Activated CD8-positive, alpha-beta T cell treated with anti-CD3 and anti-CD28 coated beads, Interleukin-2, amount 10 ng/mL, durations not matched to agents 7 days and 5 days (primary cell): ENCODE measurements around the gene ZNF513. TPM values are rescaled to one million over a fixed set of nuclear protein-coding genes. Genes with fewer than 3 reads are reported as not detected.
"Not testable (repeated sequence)": the region's sequence is repeated elsewhere in the genome, so short reads cannot be mapped to it uniquely, and the experiment has no call there.

ENCODE experiments used
- ATAC-seq: fragments of 150-1000 bp; cut with Tn5 transposase; one replicate; pipeline ENCODE4 v1.10.0; 2021; ENCODE audit warnings: moderate library complexity
- CTCF ChIA-PET: fragments of 350-600 bp; sonication (Branson Sonifier 250); formaldehyde crosslinking; loops from one replicate; lab custom pipeline; 2021; ENCODE audit warnings: antibody characterized with exemption; lab: Charles Lee
- POLR2A ChIA-PET: fragments of 350-600 bp; sonication (Branson Sonifier 250); formaldehyde crosslinking; loops from one replicate; lab custom pipeline; 2021; ENCODE audit warnings: antibody characterized with exemption; lab: Charles Lee
- DNase-seq: peaks from one replicate; pipeline ENCODE4 v3.0.0-alpha.2; 2020
- H3K27ac Mint-ChIP-seq: one replicate; pipeline ENCODE4 v1.8.0; 2021; ENCODE audit warnings: mild to moderate bottlenecking, mixed read lengths
- H3K27me3 Mint-ChIP-seq: one replicate; pipeline ENCODE4 v1.8.0; 2021; ENCODE audit warnings: low read depth, mixed read lengths
- H3K36me3 Mint-ChIP-seq: one replicate; pipeline ENCODE4 v1.8.0; 2021; ENCODE audit warnings: low read depth, mixed read lengths
- H3K4me1 Mint-ChIP-seq: one replicate; pipeline ENCODE4 v1.8.0; 2021; ENCODE audit warnings: low read depth, mixed read lengths
- H3K4me3 Mint-ChIP-seq: one replicate; pipeline ENCODE4 v1.8.0; 2021; ENCODE audit warnings: mild to moderate bottlenecking, mixed read lengths
- H3K9me3 Mint-ChIP-seq: one replicate; pipeline ENCODE4 v1.8.0; 2022; ENCODE audit warnings: mixed read lengths; ENCODE audit not compliant: insufficient read depth
- total RNA-seq, 2 experiments: library from RNA; stranded (reverse); gene quantifications; one replicate each; pipeline ENCODE4 v1.2.3, GENCODE V29; 2021

The ZNF513 gene
- total RNA-seq, 2 experiments from 2014 or later, result 11.8 to 13.3 TPM

DNA sequence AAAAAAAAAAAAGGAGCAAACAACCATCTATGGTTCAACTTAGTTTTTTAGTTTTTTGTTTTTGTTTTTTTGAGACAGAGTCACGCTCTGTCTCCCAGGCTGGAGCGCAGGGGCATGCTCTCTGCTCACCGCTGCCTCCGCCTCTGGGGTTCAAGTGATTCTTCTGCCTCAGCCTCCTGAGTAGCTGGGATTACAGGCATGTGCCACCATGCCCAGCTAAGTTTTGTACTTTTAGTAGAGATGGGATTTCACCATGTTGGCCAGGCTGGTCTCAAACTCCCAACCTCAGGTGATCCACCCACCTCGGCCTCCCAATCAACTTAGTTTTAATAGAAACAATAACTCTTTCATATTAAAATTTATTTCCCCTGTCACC lies 27.2 kb downstream of the ZNF513 start:
- POLR2A ChIA-PET, result interaction anchor here (1.2 kb wide), 1 partner anchor 26 kb away, joined by 3 read pairs; no protein-coding TSS in a partner anchor
- DNase-seq, H3K27me3 Mint-ChIP-seq, H3K9me3 Mint-ChIP-seq, H3K27ac Mint-ChIP-seq, H3K4me3 Mint-ChIP-seq, ATAC-seq: not testable (repeated sequence)
- CTCF ChIA-PET, result interaction anchor here (2.1 to 3.7 kb wide), 2 partner anchors 16 to 18 kb away, joined by 7 to 15 read pairs; no protein-coding TSS in a partner anchor
- H3K4me1 Mint-ChIP-seq, result peaks cover 49% of the 10 kb centered on the region
- peaks cover 15% of the 10 kb centered on the region for H3K36me3 Mint-ChIP-seq

DNA sequence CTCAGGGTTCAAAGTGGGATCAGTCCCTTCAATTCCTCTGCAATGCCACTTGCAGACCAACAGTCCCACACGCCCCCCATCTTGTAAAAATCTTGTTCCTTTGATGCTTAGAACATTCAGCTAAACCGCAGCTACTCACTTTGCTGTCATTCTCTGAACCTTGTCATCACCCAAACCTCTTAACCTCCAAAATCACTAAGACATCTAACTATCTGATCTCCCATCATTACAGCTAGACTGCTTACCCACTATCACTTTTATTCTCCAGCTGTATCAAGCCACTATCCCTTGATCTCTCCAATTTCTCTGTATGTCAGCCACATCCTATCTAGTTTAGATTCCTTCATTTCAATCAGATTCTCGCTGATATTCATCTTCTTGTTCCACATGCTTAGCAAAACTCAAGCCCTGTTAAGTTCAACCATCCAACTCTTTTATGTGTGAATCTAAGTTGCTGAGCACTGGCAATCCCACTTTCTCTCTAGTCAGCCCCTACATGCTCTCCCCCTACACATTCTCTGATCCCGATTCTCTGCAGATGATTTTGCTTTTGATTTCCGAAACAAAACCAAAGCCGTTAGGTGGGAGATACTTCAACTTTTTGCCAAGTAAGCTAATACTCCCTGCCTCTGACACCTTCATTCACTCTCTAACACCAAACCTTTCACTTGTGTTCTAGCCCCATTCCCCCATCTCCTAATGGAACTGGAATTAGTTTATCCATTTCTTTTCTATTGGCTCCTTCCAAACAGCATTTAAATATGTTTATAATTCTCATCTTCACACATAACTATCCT lies 28.5 kb downstream of the ZNF513 start:
- H3K4me3 Mint-ChIP-seq, result no peak overlapping the region
- no peaks in the 10 kb centered on the region for H3K27me3 Mint-ChIP-seq
- ChIA-PET POLR2A (interaction anchor here (1.0 kb wide), 3 partner anchors 29 to 30 kb away, joined by 3 to 5 read pairs (median 3); partner anchors contain the start of genes MPV17 and ZNF513), CTCF (interaction anchor here (1.0 to 3.7 kb wide), 10 partner anchors 10 to 331 kb away, joined by 3 to 15 read pairs (median 4); partner anchors contain the start of gene MPV17)
- H3K36me3 Mint-ChIP-seq, result peaks cover 17% of the 10 kb centered on the region
- peaks cover 41% of the 10 kb centered on the region for H3K4me1 Mint-ChIP-seq
- H3K27ac Mint-ChIP-seq, result peak overlapping the region; percentile 70
- DNase-seq, result peak; percentile 38
- no peak for ATAC-seq
- no peaks in the 10 kb centered on the region for H3K9me3 Mint-ChIP-seq

DNA sequence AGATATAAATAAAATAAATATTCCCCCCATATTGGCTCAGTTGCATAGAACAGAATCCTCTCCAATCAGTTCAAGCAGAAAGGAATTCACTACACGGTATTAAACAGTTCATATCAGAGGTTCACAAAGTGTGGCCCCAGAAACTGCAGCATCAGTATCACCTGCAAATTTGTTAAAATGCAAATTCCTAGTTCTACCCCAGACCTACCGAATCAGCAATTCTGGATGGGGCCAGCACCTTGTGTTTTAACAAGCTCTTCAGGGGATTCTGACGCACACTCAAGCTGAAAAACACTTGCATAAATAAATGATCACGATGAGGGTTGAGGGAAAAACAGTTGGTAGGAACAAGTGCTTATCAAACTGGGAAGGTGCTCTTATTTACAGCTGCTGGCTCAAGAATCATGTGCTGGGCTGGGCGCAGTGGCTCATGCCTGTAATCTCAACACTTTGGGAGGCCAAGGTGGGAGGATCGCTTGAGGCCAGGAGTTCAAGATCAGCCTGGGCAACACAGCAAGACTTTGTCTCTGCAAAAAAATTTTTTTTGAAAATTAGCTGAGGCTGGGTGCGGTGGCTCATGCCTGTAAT lies 30.3 kb downstream of the ZNF513 start:
- CTCF ChIA-PET, result interaction anchor here (1.3 to 2.3 kb wide), 2 partner anchors 8 to 19 kb away, joined by 4 to 7 read pairs; no protein-coding TSS in a partner anchor
- Mint-ChIP-seq H3K27me3 (no peaks in the 10 kb centered on the region), H3K9me3 (no peaks in the 10 kb centered on the region), H3K4me1 (peaks cover 30% of the 10 kb centered on the region), H3K27ac (no peak overlapping the region), H3K4me3 (no peak overlapping the region), H3K36me3 (peaks cover 18% of the 10 kb centered on the region)
- POLR2A ChIA-PET, result no interaction called here
- no peak for DNase-seq
- ATAC-seq, result no peak

DNA sequence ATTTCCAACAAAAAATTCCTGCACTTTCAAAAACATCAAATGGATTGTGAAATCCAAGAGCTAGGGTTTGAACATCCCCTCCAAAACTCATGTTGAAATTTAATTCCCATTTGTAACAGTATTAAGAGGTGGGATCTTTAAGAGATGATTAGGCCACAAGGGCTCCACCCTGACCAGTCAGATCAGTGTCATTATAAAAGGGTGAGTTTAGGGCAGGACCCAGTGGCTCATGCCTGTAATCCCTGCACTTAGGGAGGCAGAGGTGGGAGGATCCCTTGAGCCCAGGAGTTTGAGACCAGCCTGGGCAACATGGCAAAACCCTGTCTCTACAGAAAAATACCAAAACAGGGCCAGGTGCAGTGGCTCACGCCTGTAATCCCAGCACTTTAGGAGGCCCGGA lies 32.9 kb downstream of the ZNF513 start:
- H3K27ac Mint-ChIP-seq, result no peak overlapping the region
- no peak for DNase-seq
- H3K4me1 Mint-ChIP-seq, result peaks cover 16% of the 10 kb centered on the region
- ChIA-PET POLR2A (no interaction called here), CTCF (no interaction called here)
- H3K36me3 Mint-ChIP-seq, result peaks cover 30% of the 10 kb centered on the region
- H3K9me3 Mint-ChIP-seq, result no peaks in the 10 kb centered on the region
- no peak overlapping the region for H3K4me3 Mint-ChIP-seq
- no peaks in the 10 kb centered on the region for H3K27me3 Mint-ChIP-seq
- no peak for ATAC-seq

DNA sequence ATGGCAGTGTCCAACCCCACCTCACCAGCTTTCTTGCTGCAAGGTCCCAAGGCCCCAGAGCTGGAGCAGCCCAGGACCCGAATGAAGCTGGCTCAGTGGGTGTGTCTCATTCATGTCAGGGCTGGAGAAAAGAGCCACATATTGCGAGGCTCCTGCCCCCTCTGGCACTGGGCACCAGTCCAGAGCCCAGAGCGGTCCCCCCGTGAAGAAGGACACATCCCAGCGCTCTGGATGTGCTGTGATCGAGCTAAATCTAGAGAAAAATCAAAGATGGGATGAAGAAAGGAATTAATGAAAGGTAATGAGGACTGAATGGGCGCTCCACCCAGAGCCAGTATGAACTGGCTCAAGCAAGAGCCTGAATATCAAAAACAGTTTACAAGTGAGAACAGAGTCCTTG lies 44.4 kb downstream of the ZNF513 start:
- H3K27ac Mint-ChIP-seq, result no peak overlapping the region

DNA sequence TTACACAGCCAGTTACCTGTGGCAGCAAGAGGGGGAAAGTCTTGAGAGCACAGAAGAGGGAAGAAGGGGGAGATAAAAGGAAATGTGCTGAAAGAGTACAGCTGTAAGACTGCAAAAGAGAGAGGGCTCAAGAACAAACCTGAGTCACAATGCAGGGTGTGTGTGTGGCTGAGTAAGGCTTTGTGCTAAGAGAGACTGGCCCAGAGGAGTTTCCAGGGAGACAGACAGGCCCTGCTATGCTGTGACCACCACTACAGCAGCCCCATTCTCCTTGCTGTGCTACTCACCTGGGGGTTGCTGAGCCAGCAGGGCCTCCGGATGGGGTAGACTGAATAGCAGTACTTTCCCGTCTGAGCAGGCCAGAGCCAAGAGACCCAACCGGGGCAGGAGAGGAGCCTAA lies 45.2 kb downstream of the ZNF513 start:
- no peak overlapping the region for H3K27ac Mint-ChIP-seq
- H3K27me3 Mint-ChIP-seq, result no peaks in the 10 kb centered on the region
- DNase-seq, result no peak
- no peaks in the 10 kb centered on the region for H3K9me3 Mint-ChIP-seq
- no peak overlapping the region for H3K4me3 Mint-ChIP-seq
- CTCF ChIA-PET, result no interaction called here
- H3K36me3 Mint-ChIP-seq, result peaks cover 37% of the 10 kb centered on the region
- no peak for ATAC-seq
- POLR2A ChIA-PET, result interaction anchor here (0.5 kb wide), 1 partner anchor 43 kb away, joined by 3 read pairs; no protein-coding TSS in a partner anchor
- no peaks in the 10 kb centered on the region for H3K4me1 Mint-ChIP-seq

More for the DNA sequence above, 44.4 kb downstream of the ZNF513 start:
- H3K9me3 Mint-ChIP-seq, result no peaks in the 10 kb centered on the region
- ChIA-PET POLR2A (interaction anchor here (0.9 to 1.4 kb wide), 2 partner anchors 9 to 14 kb away, joined by 3 to 4 read pairs; partner anchors contain the start of gene MPV17), CTCF (interaction anchor here (1.0 to 1.4 kb wide), 2 partner anchors 43 to 56 kb away, joined by 3 to 5 read pairs; no protein-coding TSS in a partner anchor)
- no peak overlapping the region for H3K4me3 Mint-ChIP-seq
- H3K27me3 Mint-ChIP-seq, result no peaks in the 10 kb centered on the region
- ATAC-seq (no peak), DNase-seq (no peak)
- peaks cover 38% of the 10 kb centered on the region for H3K36me3 Mint-ChIP-seq
- no peaks in the 10 kb centered on the region for H3K4me1 Mint-ChIP-seq

Other genes with a start within 250 kb of the ZNF513 start
- 10 to 100 TPM; 66.5 to 72.1 TPM for gene PREB, start 246.1 kb downstream of the ZNF513 start, total RNA-seq
- not detected for gene PRR30, start 241.3 kb downstream of the ZNF513 start, total RNA-seq
- not detected for gene TCF23, start 231.7 kb downstream of the ZNF513 start, total RNA-seq
- 10 to 100 TPM; 60.2 to 64.7 TPM for gene ATRAID, start 168.7 kb downstream of the ZNF513 start, total RNA-seq
- gene SLC5A6, start 168.5 kb downstream of the ZNF513 start, total RNA-seq, result 10 to 100 TPM; 41.5 to 47.4 TPM
- 10 to 100 TPM; 83.7 to 85.1 TPM for gene CAD, start 163.4 kb downstream of the ZNF513 start, total RNA-seq
- not detected for gene SLC30A3, start 117.7 kb downstream of the ZNF513 start, total RNA-seq
- not detected for gene DNAJC5G, start 105.3 kb downstream of the ZNF513 start, total RNA-seq
- gene TRIM54, start 98.3 kb downstream of the ZNF513 start, total RNA-seq, result under 1 TPM; 0.26 to 0.31 TPM
- gene UCN, start 72.3 kb downstream of the ZNF513 start, total RNA-seq, result 1 to 10 TPM; 2.2 to 2.6 TPM
- 10 to 100 TPM; 78.0 to 80.5 TPM for gene MPV17, start 57.6 kb downstream of the ZNF513 start, total RNA-seq
- 10 to 100 TPM; 60.9 to 62.6 TPM for gene GTF3C2, start 24.0 kb downstream of the ZNF513 start, total RNA-seq
- gene EIF2B4, start 10.4 kb downstream of the ZNF513 start, total RNA-seq, result 10 to 100 TPM; 34.5 to 37.0 TPM
- gene SNX17, start 10.1 kb downstream of the ZNF513 start, total RNA-seq, result 100 to 1,000 TPM; 119 to 120 TPM
- 100 to 1,000 TPM; 130 to 136 TPM for gene PPM1G, start 28.9 kb upstream of the ZNF513 start, total RNA-seq
- 10 to 100 TPM; 91.2 to 91.3 TPM for gene NRBP1, start 47.9 kb upstream of the ZNF513 start, total RNA-seq
- 1 to 10 TPM; 5.6 to 6.6 TPM for gene KRTCAP3, start 61.6 kb upstream of the ZNF513 start, total RNA-seq
- gene IFT172, start 109.0 kb upstream of the ZNF513 start, total RNA-seq, result 10 to 100 TPM; 10.0 to 11.2 TPM
- not detected for gene FNDC4, start 114.5 kb upstream of the ZNF513 start, total RNA-seq
- not detected for gene GCKR, start 116.1 kb upstream of the ZNF513 start, total RNA-seq
- gene ZNF512, start 202.3 kb upstream of the ZNF513 start, total RNA-seq, result 10 to 100 TPM; 37.0 to 39.0 TPM
- gene CCDC121, start 248.3 kb upstream of the ZNF513 start, total RNA-seq, result 1 to 10 TPM; 1.5 to 1.6 TPM
- gene GPN1, start 248.3 kb upstream of the ZNF513 start, total RNA-seq, result 10 to 100 TPM; 39.7 to 41.4 TPM